Stimulated activated CD8-positive, alpha-beta memory T cell treated with anti-CD3 and anti-CD28 coated beads, Interleukin-12 subunit alpha, Interleukin-12 subunit beta, amount 100 ng/mL, for 4 hours (primary cell): Measurements from ENCODE around the gene TMEM239.
"Not testable (repeated sequence)": the region's sequence is repeated elsewhere in the genome, so short reads cannot be mapped to it uniquely, and the experiment has no call there.

Source experiments
- DNase-seq: peaks from one replicate; pipeline ENCODE4 v3.0.0-alpha.2; 2020; ENCODE audit warnings: low read depth

The TMEM239 gene

DNA sequence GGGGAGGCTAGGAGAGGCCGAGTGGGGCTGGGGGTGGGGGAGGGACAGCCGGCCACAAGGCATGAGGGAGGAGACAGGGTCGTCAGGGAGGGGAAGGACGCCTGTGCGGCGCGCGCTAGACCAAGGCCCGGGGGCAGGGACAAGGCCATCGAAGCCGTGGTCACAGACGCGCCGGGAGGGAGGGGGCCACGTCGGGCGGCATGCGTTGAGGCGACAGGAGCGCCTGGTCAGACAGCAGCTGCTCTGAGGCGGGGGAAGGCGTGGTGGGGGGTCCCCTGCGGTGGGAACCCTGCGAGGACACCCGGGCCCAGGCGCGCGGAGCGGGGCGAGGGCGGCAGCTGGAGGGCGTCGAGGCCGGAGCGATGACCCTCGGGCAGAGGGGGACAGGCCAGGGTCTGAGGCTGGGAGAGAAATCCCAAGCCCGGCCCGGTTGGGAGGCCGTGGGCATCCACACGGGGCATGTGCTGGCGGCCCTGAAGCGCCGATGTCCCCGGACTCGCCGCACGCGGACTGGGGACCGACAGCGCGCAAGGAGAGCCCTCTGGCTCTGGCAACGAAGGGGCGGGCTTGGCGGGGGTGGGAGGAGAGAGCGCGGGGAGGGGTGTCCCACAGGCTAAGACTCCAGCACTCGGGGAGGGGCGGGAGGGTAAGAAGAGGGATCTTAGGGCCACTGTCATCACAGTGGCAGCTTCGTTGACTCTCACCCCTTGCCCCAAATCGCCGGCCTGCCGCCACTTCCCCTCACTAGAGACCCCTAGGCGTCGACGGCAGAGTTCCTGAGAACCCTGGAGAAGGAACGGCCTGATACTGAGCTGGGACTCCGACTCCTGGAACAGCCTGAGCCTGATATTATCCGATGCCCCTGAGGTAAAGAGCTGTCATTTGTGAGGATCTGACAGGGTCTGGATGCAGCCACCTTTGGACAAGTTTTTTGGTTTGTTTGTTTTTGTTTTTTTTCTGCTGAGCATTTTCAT lies 5.0 kb downstream of the TMEM239 start:
- DNase-seq: no peak

DNA sequence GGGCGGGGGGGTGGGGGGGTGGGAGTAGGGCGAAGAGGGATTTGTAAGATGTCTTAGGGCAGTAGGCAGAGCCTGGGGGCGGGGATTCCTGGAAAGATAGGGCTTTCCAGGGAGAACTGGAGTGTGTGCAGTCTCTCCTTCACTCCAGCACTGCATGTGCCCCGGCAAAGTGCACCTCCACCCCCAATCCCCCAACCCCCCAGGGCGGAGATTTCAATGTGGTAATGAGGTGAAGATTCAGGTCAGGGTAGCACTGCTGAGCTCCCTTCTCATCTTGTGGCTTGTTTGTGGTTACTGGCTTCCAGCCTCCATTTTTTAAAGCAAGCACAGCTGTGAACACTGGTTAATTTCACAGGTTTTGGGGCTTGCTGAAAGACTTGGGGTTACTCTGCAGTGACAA lies 5.9 kb downstream of the TMEM239 start:
- no peak for DNase-seq

DNA sequence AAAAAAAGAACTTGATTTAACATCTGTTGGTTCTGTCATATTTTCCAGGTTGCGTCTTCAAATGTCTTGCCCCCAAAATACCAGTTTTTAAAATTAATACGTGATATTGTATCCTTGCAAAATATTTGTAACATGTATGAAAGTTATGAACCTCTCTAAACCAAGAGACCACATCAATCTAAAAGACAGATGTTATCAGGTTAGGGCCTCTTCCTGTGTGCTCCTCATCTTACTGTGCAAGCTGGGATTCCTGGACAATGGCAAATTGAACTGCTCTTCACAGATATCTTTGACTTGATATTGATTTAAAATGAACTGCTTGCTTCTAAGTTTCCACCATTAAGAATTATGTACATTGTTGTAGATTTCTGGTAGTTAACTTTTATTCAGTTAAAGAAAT lies 9.6 kb downstream of the TMEM239 start:
- no peak for DNase-seq

DNA sequence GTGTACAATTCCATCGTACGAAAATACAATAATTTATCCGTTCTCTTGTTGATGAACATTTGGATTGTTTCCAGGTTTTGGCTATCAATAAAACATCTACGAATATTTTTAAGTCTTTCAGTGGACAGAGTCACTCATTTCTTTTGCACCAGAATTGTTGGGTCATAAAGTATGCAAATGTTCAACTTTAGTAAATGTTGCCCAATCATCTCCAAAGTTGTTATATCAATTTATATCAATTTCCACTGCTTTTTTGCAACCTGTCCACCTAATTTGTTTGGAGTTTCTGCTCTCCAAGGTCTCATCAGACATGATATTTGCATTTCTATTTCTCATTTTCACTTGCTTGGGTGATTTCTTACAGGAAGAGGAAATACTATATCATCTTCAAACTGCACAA lies 10.5 kb downstream of the TMEM239 start:
- DNase-seq: no peak

DNA sequence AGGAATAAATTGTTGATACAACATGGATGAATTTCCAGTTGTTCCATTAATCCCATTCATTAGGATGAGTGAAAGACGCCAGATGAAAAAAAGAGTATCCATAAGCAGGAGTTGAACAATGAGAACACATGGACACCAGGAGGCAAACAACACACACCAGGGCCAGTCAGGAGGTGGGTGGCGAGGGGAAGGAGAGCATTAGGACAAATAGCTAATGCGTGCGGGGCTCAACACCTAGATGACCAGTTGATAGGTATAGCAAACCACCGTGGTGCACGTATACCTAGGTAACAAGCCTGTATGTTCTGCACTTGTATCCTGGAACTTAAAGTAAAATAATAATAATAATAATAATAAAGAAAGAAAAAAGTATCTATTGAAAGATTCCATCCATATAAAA lies 13.2 kb downstream of the TMEM239 start:
- DNase-seq: no peak

DNA sequence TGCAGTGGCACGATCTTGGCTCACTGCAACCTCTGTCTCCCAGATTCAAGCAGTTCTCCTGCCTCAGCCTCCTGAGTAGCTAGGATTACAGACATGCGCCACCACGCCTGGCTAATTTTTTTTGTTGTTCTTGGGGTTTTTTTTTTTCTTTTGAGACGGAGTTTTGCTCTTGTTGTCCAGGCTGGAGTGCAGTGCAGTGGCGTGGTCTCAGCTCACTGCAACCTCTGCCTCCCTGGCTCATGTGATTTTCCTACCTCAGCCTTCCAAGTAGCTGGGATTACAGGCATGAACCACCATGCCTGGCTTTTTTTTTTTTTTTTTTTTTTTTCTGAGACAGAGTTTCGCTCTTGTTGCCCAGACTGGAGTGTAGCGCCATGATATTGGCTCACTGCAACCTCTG lies 15.0 kb downstream of the TMEM239 start:
- DNase-seq: not testable (repeated sequence)

DNA sequence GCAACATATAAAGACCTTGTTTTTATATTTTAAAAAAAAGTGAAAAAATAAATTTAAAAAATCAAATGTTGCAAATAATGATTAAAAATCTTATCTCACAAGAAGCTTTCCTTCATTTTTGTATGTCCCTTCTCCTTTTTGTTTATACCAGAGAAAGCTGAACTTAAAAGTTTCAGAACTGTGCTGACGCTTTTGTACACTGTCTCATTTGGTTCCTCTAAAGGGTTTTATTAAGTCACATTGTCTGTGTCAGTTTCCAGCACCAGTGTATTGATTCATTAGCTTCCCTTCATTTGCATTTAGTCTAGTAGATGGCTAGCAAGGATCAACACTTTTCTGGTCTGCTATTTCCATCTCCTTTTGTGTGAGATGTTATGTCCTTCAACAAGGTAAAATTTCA lies 17.6 kb downstream of the TMEM239 start:
- DNase-seq: no peak

DNA sequence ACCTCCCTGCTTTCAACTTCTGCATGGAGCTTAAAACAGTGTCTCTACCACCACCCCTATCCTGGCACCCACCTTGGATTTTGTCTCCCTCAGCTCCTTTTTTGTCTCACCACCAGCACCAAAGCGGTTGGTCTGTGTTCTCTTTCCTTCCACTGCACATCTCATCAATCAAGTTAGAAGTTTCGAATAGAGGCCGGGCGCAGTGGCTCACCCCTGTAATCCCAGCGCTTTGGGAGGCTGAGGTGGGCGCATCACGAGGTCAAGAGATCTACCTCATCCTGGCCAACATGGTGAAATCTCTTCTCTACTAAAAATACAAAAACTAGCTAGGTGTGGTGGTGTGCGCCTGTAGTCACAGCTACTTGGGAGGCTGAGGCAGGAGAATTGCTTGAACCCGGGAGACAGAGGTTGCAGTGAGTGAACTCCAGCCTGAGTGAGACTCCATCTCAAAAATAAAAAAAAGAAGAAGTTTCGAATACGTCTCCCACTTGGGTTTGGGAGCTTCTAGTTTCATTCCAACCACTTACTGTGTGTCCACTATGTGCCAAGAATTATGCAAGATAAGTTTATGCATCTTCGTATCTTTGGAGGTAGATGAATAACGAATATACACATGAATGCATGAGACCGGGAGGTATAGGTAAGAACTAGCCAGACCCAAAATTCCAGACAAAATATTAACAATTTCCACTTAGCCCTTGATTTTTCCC lies 18.4 kb downstream of the TMEM239 start:
- no peak for DNase-seq

DNA sequence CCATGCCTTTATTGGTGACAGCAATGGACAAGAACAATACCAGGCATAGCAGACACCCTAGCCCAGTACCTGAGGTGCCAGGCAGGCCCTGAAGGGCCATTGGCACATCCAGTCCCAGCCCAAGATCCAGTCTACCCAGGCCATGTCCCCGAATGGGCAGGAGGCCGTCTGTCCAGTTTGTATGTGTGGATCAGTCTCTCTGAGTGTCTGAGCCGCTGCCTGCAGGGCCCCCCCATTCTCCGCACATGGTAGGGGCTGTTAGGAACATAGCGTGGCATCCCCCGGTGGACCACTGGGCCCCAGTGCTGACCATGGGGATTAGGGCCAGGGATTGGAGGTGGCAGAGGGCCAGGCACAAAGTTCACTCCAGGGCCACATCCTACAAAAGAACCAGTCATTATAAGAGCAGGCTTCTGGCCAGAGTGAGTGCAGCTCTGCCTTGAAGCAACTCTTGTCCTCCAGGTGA lies 19.2 kb downstream of the TMEM239 start:
- DNase-seq: no peak

DNA sequence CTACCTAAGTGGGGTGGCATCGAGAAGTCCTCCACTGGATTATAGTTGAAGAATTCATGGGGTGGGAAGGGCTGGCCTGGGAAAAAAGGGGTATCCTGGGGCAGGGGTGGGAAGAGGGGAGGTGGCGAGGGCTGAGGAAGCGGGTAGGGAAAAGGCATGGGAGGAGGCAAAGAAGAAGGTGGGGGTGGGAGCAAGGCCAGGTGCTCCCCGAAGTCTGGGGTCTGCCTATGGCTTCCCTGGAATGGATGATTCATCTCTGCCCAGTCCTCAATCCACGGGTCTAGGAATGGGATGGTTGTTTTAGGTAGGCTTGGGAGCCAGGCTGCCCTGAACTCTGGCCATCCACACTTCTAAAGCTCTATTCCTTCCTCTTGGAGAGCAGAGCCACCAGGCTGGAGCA lies 19.9 kb downstream of the TMEM239 start:
- no peak for DNase-seq

DNA sequence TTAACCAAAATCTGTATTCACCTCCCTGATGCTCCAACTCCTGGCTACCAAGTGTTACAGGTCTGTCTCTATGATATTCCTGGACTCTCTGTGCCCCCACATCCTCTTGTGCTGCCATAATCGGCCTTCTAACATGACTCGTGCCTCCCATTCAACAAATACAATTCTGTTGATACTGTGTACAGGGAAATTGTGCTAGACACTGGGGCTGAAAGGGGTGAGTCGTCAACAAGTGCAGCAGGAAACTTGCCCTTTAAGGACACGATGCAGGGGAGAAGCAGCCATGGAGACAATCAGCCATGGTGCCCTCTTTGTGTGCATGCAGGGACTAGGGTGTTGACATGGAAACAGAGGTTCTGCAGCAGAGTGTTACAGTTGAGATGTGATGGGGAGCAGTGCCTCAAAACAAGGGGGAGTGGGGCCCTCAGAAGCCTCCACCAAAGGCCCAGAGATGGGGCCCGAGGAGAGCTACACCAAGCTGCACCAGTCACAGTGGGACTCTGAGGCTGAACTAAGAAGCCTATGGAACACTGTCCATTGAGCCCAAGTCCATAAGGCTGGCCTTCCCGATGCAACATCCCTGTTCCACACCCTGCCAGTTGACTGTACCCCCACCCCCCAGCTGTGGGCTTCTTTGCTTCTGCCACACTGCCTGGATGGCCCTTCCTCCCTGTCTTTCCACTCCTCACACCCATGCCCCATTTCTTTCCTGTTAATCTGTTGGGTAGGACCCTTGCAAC lies 21.2 kb downstream of the TMEM239 start:
- no peak for DNase-seq

DNA sequence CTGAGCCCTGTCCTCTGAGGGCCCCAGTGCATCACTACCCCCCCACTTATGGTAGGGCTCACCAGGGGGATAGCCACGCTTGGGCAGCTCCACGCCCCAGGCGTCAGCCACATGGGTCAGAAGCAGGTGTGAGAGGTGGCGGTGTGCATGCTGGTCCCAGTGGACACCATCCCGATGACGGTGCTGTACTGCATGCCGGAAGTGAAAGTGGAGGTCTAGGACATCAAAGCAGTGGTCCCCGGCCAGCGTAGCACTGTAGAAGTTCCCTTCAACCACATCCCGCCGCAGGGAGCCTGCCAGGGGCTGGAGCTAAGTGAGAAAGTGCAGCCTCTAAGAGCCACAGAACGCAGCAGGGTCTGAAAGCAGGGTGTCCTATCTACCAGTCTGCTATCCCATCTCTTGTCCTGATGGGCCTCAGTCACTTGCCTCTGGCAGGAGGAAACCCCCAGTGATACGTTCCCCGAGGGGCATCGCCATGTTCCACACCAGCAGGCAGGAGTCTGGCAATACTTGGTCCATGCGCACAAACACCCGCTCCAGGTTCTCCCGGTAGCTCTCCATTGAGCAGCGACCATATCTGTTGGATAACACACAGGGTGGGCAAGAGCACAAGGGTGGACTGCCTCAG lies 22.1 kb downstream of the TMEM239 start:
- no peak for DNase-seq

DNA sequence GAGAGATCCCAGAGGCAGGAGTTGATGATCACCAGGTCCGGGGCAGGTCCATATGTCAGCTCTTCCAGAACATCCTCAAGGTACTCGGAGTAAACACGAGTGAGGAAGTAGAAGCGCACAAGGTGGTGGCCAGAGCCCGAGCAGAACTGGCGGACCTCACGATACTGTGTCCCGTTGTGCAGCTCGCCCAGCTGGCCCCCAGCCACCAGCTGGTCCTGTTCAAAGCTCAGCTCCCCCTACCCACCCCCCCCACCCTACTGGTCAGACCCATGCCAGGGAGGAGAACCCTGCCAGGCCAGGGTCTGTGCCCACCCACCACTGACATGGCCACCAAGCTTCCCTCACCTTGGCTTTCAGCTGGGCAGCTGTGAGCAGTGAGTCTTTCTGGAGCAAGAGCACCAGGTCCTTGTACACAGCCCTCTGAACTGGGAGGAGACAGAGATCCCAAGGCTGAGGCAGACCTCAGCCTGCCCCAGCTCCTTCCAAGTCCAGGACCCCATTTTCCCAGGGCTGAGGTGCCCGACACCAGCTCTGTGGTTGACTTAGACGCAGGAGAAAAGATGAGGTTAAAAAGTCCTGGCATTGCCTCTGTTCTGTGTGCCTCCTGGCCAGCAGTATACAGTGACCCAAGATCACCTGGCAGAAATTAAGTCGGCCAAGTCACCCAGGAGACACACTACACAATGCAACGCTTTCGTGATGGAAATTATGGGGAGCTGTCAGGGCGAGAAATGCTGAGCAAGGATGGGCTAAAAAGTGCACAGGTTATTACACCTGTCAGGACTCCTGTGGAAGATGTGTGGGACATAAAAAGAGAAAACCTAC lies 22.9 kb downstream of the TMEM239 start:
- DNase-seq: no peak

DNA sequence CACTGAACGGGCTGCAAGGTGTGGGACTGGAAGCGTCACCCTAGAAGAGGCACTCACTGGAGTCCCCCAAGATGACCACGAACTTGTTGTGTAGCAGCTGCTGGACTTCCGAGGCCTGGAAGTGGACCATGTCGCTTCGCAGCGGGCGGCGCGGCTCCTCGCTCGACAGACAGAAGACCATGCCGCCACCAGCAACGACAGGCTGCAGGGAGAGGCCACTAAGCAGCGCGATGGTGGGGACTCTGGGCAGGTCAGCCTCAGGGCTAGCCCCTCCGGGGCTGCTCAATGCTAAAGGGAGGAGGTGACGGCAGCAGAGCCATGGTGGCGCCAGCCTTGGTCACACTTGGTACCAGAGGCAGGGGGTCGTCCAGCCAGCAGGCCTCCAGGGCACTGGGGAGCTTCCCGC lies 23.6 kb downstream of the TMEM239 start:
- DNase-seq: no peak

DNA sequence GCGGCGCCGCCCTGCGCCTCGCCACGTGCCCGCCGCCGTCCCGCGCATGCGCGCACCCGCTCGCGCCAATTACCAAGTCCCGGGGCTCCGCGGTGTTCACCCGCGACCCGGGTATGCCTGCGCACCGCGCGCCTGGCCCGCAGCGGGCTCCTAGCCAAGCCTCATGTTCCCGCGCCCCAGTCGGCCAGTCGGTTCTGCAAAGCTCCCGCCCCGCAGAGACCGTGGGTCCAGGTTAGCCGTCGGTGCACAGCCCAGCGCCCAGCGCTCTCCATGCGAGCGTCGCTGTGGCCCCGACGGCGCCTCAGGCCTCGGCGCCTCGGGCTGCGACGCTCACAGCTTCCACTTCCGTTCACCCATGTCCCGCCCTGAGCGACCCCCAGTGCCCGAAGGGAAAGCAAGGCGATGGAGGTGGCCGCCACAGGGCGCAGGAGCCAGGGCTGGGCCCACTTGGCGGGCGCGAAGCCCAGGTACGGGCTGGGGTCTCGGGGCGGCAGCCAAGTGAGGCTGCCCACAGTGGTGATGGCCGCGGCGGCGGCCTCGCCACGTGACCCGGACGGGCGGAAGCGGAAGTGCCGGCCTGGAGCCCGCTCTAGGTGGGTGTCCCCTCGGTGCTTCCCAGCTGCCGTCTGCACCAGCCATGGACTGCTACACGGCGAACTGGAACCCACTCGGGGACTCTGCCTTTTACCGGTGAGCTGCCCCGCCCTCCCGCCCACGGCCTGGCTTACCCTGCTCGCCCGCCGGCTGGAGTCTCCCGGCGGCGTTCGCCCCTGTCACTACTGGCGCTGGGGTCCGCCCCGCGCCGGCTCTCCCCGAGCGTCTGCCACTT lies 24.2 kb downstream of the TMEM239 start, which contains the start of the genes PCED1A and VPS16:
PCED1A (minus strand) TSS at position 518 of the 829 bp plus-strand sequence. CDS start 743 bp downstream, outside the sequence.
VPS16 (plus strand) TSS at position 608 of the 829 bp plus-strand sequence; CDS start at position 638, 30 bp downstream.
- peak; percentile 85 for DNase-seq

DNA sequence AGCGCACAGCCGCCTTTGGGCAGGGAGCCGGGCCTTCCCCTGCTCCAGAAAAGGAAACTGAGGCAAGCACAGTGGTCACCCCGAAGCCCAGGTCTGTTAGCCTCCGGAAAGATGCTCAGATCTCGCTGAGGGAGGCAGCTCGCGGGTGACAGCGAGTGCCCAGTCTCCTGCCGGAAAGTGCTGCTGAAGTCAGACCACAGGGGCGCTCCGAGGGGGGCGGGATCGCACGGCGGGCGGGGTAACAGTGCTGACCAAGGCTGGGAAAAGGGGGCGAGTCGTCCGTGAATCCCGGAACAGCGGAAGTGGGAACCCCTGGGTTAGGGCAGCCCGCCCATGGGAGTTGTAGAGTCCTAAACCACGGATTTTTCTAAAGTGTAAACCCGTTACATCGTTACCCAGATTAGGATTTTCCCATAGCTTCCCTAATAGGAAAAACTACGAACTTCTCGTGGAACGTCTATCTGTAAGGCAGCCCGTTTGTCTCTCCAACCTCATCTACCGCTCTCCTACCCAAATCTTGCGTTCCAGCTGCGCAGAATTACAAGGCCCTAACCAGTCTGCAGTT lies 24.9 kb downstream of the TMEM239 start:
- DNase-seq: no peak

DNA sequence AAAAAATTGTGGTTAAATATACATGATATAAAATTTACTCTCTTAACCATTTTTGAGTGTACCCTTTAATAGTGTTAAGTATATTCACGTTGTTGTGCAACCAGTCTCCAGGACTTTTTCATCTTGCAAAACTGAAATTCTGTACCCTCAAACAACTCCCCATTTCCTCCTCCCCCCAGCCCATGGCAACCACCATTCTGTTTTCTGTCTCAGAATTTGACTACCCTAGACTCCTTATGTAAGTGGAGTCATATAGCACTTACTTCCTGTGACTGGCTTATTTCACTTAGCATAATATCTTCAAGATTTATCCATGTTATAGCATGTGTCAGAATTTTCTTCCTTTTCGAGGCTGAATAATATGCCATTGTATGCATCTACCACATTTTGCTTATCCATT lies 29.4 kb downstream of the TMEM239 start:
- no peak for DNase-seq

DNA sequence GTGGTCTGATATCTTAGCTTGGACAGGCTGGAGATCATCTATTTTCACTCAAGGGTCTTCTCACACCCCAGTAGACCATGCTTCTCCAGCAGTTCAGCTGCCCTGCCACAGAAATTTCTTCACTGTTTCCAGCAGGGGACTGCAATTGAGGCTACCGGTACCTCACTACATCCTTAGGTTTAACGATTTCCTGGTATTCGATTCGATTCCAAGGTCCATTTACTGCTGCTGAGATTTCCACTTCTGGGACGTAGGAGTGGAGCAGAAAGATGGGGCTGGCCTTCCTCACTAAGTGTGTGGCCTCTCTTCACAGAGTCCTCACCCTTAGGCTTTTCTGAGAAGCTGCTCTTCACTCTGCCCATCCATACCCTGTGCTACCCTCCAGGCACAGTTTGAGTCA lies 30.5 kb downstream of the TMEM239 start:
- DNase-seq: no peak

DNA sequence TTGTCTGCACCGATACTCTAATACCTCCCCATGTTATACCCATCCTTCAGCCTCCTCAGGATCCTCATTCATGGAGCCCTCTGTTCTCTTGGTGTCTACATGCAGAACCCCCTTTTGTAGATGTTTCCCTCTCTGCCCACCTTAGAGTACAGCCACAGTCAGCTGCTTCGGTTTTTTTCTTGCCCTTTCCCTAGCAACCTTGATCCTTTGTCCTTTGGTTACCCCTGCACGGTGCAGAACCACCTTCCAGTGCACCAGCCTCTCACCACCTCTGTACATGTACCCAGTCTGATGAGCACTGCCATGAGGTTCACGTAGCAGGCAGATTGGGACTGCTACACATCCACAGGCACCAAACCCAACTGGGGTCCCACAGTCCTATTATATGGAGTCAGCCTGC lies 31.6 kb downstream of the TMEM239 start:
- no peak for DNase-seq

DNA sequence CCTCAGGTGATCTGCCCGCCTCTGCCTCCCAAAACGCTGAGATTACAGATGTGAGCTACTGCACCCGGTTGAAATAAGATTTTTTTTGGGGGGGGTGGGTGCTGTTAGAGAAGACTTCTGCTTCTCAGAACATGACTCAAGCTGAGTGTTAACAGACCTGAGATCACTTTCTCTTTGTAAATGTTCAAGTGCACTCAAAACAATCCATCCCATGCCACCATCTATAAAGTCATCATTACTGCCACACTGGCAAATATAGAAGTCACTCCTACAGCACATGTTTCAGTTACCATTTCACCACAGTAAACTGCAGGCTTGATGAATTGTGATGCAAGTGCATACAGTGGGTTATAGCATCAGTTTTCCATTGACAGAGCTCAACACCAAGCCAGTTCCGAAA lies 33.4 kb downstream of the TMEM239 start:
- no peak for DNase-seq
